HCT116 (cell line): ENCODE measurements around the gene LEKR1.

Source experiments
- CTCF ChIP-seq, 3 experiments: fragments of 200-600 bp in 1 of 3; sonication (generic) in 1 of 3; IDR thresholded peaks in 2 of 3; conservative IDR thresholded peaks in 1 of 3; 2 replicates each; pipeline ENCODE4 v1.5.1; 2012 to 2017; ENCODE audit warnings: low read depth in 2 of 3, low read length in 2 of 3, antibody characterized with exemption in 1 of 3, borderline replicate concordance in 1 of 3, control low read depth in 1 of 3, mild to moderate bottlenecking in 1 of 3, mixed read lengths in 1 of 3, mixed run types in 1 of 3, moderate library complexity in 1 of 3; ENCODE audit not compliant: insufficient read depth in 1 of 3
- EZH2 ChIP-seq: fragments of 200-600 bp; sonication (generic); IDR thresholded peaks from 2 replicates; pipeline ENCODE4 v1.6.1; 2017; ENCODE audit warnings: antibody characterized with exemption, mixed run types
- EZH2phosphoT487 ChIP-seq: fragments of 200-600 bp; IDR thresholded peaks from 2 replicates; pipeline ENCODE4 v1.6.1; 2018; ENCODE audit warnings: antibody characterized with exemption, borderline replicate concordance
- TF ChIP-seq, protein P1 (sequence below): IDR thresholded peaks from 2 replicates; pipeline ENCODE4 v1.6.1; 2012; ENCODE audit warnings: low read depth

- no peak for TF ChIP-seq CTCF (IDR thresholded peaks at IDR 0.05 in 2 of 3, conservative IDR thresholded peaks at IDR 0.05 in 1 of 3; ENCODE audit: borderline replicate concordance in 1 of 3, insufficient read depth in 1 of 3, low read depth in 2 of 3, low read length in 2 of 3)
- TF ChIP-seq EZH2phosphoT487: no peak
- TF ChIP-seq, protein P1, sequence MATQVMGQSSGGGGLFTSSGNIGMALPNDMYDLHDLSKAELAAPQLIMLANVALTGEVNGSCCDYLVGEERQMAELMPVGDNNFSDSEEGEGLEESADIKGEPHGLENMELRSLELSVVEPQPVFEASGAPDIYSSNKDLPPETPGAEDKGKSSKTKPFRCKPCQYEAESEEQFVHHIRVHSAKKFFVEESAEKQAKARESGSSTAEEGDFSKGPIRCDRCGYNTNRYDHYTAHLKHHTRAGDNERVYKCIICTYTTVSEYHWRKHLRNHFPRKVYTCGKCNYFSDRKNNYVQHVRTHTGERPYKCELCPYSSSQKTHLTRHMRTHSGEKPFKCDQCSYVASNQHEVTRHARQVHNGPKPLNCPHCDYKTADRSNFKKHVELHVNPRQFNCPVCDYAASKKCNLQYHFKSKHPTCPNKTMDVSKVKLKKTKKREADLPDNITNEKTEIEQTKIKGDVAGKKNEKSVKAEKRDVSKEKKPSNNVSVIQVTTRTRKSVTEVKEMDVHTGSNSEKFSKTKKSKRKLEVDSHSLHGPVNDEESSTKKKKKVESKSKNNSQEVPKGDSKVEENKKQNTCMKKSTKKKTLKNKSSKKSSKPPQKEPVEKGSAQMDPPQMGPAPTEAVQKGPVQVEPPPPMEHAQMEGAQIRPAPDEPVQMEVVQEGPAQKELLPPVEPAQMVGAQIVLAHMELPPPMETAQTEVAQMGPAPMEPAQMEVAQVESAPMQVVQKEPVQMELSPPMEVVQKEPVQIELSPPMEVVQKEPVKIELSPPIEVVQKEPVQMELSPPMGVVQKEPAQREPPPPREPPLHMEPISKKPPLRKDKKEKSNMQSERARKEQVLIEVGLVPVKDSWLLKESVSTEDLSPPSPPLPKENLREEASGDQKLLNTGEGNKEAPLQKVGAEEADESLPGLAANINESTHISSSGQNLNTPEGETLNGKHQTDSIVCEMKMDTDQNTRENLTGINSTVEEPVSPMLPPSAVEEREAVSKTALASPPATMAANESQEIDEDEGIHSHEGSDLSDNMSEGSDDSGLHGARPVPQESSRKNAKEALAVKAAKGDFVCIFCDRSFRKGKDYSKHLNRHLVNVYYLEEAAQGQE: no peak
- no peak for TF ChIP-seq EZH2
Observed at GRCh38 chr3:157094301-157094700, 268.1 kb downstream of the LEKR1 start.
